ENCODE data around the gene C1R.

Gene C1R

DNA sequence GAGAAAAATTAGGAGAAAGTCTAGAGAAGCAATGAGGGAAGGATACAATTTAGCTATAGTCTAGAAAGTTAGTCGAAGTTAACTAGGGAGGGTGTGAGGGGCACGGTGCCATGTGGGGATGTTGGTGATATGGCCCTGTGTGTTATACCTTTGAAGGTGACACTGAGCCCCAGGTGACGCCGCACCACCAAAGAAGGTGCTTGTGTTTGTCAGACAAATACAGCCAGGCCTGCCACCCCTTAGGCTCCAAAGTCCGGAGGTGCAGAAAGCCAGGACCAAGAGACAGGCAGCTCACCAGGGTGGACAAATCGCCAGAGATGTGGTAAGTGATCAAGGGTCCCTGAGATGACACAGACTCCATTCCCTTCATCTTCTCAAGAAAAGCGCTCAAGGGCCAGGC, 30.6 kb downstream of the C1R start:
- TF ChIP-seq, protein P1, sequence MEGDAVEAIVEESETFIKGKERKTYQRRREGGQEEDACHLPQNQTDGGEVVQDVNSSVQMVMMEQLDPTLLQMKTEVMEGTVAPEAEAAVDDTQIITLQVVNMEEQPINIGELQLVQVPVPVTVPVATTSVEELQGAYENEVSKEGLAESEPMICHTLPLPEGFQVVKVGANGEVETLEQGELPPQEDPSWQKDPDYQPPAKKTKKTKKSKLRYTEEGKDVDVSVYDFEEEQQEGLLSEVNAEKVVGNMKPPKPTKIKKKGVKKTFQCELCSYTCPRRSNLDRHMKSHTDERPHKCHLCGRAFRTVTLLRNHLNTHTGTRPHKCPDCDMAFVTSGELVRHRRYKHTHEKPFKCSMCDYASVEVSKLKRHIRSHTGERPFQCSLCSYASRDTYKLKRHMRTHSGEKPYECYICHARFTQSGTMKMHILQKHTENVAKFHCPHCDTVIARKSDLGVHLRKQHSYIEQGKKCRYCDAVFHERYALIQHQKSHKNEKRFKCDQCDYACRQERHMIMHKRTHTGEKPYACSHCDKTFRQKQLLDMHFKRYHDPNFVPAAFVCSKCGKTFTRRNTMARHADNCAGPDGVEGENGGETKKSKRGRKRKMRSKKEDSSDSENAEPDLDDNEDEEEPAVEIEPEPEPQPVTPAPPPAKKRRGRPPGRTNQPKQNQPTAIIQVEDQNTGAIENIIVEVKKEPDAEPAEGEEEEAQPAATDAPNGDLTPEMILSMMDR (IDR thresholded peaks at IDR 0.05; ENCODE audit: insufficient read depth, low read length): no peak
- TF ChIP-seq, protein P2, sequence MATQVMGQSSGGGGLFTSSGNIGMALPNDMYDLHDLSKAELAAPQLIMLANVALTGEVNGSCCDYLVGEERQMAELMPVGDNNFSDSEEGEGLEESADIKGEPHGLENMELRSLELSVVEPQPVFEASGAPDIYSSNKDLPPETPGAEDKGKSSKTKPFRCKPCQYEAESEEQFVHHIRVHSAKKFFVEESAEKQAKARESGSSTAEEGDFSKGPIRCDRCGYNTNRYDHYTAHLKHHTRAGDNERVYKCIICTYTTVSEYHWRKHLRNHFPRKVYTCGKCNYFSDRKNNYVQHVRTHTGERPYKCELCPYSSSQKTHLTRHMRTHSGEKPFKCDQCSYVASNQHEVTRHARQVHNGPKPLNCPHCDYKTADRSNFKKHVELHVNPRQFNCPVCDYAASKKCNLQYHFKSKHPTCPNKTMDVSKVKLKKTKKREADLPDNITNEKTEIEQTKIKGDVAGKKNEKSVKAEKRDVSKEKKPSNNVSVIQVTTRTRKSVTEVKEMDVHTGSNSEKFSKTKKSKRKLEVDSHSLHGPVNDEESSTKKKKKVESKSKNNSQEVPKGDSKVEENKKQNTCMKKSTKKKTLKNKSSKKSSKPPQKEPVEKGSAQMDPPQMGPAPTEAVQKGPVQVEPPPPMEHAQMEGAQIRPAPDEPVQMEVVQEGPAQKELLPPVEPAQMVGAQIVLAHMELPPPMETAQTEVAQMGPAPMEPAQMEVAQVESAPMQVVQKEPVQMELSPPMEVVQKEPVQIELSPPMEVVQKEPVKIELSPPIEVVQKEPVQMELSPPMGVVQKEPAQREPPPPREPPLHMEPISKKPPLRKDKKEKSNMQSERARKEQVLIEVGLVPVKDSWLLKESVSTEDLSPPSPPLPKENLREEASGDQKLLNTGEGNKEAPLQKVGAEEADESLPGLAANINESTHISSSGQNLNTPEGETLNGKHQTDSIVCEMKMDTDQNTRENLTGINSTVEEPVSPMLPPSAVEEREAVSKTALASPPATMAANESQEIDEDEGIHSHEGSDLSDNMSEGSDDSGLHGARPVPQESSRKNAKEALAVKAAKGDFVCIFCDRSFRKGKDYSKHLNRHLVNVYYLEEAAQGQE (IDR thresholded peaks at IDR 0.05; ENCODE audit: insufficient replicate concordance, low read depth): no peak
- TF ChIP-seq POLR2AphosphoS5 (IDR thresholded peaks at IDR 0.05; ENCODE audit: low read depth): no peak
- no peak for TF ChIP-seq SPI1 (IDR thresholded peaks at IDR 0.05; ENCODE audit: borderline replicate concordance, low read depth)
- no peak for TF ChIP-seq GABPA (IDR thresholded peaks at IDR 0.05; ENCODE audit: low read depth)
- H3K27me3 ChIP-seq (ENCODE audit: insufficient read depth, poor library complexity, severe bottlenecking): no peaks in the 10 kb centered on the region
- no peak overlapping the region for H3K27ac ChIP-seq (replicated peaks)
- H3K4me3 ChIP-seq (replicated peaks; ENCODE audit: insufficient read depth, low read length): no peak overlapping the region
- no peak for DNase-seq (ENCODE audit: low read depth in 1 of 2, low spot score in 1 of 2)

DNA sequence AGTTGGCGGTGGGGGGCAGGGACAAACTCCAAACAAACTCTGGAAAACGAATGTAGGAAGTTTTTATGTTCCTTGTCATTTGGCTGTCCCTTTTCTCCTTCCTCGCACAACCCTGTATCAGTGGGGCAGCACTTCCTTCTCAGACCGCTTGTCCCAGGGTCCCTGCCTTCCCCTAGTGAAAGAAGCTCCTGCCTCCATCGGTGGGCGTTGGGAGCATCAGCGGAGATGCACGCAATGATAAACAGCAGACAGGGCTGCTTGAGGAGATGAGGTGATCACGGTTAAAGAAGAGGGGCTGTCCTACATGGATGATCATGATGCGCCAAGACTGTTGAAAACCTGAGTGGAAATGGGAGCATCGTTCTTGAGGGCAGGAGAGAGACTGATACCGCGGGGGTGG, 31.1 kb downstream of the C1R start:
- H3K27ac ChIP-seq (replicated peaks): no peak overlapping the region
- peaks cover under 1% of the 10 kb centered on the region for H3K27me3 ChIP-seq (ENCODE audit: insufficient read depth, poor library complexity, severe bottlenecking)
- TF ChIP-seq POLR2AphosphoS5 (IDR thresholded peaks at IDR 0.05; ENCODE audit: low read depth) (no peak), GABPA (IDR thresholded peaks at IDR 0.05; ENCODE audit: low read depth) (no peak), SPI1 (IDR thresholded peaks at IDR 0.05; ENCODE audit: borderline replicate concordance, low read depth) (no peak)
- TF ChIP-seq, protein P2 (IDR thresholded peaks at IDR 0.05; ENCODE audit: insufficient replicate concordance, low read depth): no peak
- TF ChIP-seq, protein P1 (IDR thresholded peaks at IDR 0.05; ENCODE audit: insufficient read depth, low read length): no peak
- no peak for DNase-seq (ENCODE audit: low read depth in 1 of 2, low spot score in 1 of 2)
- H3K4me3 ChIP-seq (replicated peaks; ENCODE audit: insufficient read depth, low read length): no peak overlapping the region

DNA sequence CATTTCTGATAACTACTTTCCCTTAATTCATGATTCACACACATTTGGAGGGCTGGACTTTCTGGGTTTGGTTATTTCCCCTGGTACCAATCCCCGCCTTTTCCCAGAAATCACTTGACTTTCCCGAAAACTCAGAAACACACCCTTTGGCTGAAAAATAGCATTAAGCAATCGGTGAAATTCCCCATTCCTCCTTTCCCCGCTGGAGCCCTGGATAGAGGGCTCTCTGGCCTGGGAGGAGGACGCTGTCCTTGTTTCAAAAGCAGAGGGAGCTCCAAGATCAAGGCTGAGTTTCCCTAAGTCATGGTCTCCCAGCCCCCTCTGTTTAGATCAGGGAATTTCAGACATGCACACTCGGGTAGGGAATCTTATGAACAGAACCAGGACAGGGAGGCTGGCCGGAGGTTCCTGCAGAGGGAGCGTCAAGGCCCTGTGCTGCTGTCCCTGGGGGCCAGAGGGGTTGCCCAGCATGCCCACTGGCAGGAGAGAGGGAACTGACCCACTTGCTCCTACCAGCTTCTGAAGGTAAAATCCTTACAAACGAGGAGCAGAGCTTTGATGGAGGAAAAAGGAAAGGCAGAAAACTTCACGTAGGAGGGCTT, 31.8 kb downstream of the C1R start, which contains the start of gene C1S:
C1S (plus strand) TSS at position 366 of the 602 bp plus-strand sequence. CDS start 1,195 bp downstream, outside the sequence.
- Histone ChIP-seq H3K27ac (replicated peaks) (no peak within 1 kb of the TSS), H3K27me3 (ENCODE audit: insufficient read depth, poor library complexity, severe bottlenecking) (peaks cover 2% of the 10 kb centered on the region), H3K4me3 (replicated peaks; ENCODE audit: insufficient read depth, low read length) (no peak within 1 kb of the TSS)
- DNase-seq (ENCODE audit: low read depth in 1 of 2, low spot score in 1 of 2): no peak
- TF ChIP-seq, protein P2 (IDR thresholded peaks at IDR 0.05; ENCODE audit: insufficient replicate concordance, low read depth): no peak
- no peak for TF ChIP-seq GABPA (IDR thresholded peaks at IDR 0.05; ENCODE audit: low read depth)
- no peak for TF ChIP-seq SPI1 (IDR thresholded peaks at IDR 0.05; ENCODE audit: borderline replicate concordance, low read depth)
- no peak for TF ChIP-seq POLR2AphosphoS5 (IDR thresholded peaks at IDR 0.05; ENCODE audit: low read depth)
- TF ChIP-seq, protein P1 (IDR thresholded peaks at IDR 0.05; ENCODE audit: insufficient read depth, low read length): no peak
